ENCODE results near the gene GMIP.

The GMIP gene

GRCh38 chr19:19630426-19630825 lies 13.0 kb downstream of the GMIP start:
- no peak for TF ChIP-seq CTCF (IDR thresholded peaks at IDR 0.05; ENCODE audit: control extremely low read depth, extremely low read depth, low read depth, missing control alignments)
- CTCF ChIA-PET: interaction anchor here (1.4 to 2.1 kb wide), 3 partner anchors 8 to 14 kb away, joined by 4 to 10 read pairs (median 6); partner anchors contain the start of gene GMIP
- POLR2A ChIA-PET: no interaction called here
- DNase-seq (ENCODE audit: extremely low spot score): no peak

DNA sequence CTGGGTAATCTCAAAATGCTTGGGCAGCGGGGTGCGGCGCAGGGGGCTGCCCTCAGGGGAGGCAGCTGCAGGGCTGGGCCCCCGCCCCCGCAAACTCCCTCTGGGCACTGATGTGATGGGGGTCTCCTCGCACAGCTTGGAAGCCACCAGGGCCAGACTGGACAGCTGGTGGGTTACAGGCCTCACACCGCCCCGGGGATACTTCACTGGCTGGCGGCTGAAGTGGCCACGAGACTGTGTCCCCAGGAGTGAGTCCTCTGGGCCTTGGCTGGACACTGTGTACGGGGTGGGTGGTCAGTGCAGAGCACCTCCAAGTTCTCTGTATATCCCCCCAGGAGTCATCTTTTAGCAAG lies 13.4 kb downstream of the GMIP start:
- TF ChIP-seq CTCF (IDR thresholded peaks at IDR 0.05; ENCODE audit: control extremely low read depth, extremely low read depth, low read depth, missing control alignments): no peak
- ChIA-PET CTCF (interaction anchor here (2.1 kb wide), 1 partner anchor 8 kb away, joined by 4 read pairs; no protein-coding TSS in a partner anchor), POLR2A (no interaction called here)
- no peak for DNase-seq (ENCODE audit: extremely low spot score)

GRCh38 chr19:19628501-19629134 lies 14.8 kb downstream of the GMIP start:
- ChIA-PET CTCF (interaction anchor here (0.7 to 1.0 kb wide), 2 partner anchors 12 kb away, joined by 3 read pairs; no protein-coding TSS in a partner anchor), POLR2A (interaction anchor here (0.5 to 1.0 kb wide), 2 partner anchors 35 to 97 kb away, joined by 3 to 4 read pairs; partner anchors contain the start of gene ATP13A1)
- no peak for TF ChIP-seq CTCF (IDR thresholded peaks at IDR 0.05; ENCODE audit: control extremely low read depth, extremely low read depth, low read depth, missing control alignments)
- no peak for DNase-seq (ENCODE audit: extremely low spot score)

DNA sequence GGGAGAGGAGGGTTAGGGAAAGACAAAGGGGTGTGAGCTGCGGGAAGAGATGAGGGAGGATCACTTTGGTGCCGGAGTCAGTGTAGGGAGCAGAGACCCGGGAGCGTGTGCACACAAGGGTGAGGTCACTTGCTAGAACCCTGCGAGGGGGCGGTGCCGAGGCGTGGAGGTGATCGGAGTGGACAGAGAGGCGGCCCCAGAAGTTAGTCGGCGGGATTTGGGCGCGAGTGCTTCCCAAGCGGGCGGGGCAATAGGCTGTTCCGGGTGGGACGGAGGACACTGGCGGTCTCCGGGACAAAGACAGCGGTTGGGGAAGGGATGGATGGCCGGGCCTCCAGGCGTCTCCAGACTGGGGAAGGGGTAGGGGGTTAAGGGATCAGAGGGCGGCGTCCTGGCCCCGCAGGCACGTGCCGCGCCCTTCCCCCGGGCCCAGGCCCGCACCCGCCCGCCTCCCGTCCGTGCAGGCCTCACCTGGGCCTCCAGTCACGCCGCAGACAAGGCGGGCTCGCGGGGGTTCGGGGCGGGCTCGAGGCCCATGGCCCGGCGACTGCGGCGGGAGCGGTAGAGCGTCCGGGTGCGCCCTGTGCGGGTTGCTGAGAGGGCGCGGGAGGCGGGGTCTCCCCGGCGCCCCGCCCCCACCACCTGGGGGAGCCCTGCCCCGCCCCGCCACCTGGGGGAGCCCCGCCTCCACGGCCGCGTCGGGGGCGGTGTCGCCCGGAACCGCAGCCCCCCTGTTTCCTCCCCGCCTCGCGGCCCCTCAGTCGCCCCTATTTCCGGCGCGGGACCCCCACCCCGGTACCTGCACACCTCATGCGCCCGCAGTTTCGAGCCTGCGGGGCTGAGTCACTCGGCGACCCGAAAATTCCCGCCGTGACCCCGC lies 15.6 kb downstream of the GMIP start, which contains the start of gene LPAR2:
Gene LPAR2, minus strand, starts transcription at position 600 of the 880 bp plus-strand sequence. CDS start 945 bp downstream, outside the sequence.
- TF ChIP-seq CTCF (IDR thresholded peaks at IDR 0.05; ENCODE audit: control extremely low read depth, extremely low read depth, low read depth, missing control alignments): no peak
- DNase-seq (ENCODE audit: extremely low spot score): peak; percentile 96
- POLR2A ChIA-PET: interaction anchor here (0.5 kb wide), 1 partner anchor 97 kb away, joined by 4 read pairs; no protein-coding TSS in a partner anchor
- CTCF ChIA-PET: interaction anchor here (0.7 to 1.5 kb wide), 3 partner anchors 11 to 96 kb away, joined by 3 to 5 read pairs (median 3); no protein-coding TSS in a partner anchor

DNA sequence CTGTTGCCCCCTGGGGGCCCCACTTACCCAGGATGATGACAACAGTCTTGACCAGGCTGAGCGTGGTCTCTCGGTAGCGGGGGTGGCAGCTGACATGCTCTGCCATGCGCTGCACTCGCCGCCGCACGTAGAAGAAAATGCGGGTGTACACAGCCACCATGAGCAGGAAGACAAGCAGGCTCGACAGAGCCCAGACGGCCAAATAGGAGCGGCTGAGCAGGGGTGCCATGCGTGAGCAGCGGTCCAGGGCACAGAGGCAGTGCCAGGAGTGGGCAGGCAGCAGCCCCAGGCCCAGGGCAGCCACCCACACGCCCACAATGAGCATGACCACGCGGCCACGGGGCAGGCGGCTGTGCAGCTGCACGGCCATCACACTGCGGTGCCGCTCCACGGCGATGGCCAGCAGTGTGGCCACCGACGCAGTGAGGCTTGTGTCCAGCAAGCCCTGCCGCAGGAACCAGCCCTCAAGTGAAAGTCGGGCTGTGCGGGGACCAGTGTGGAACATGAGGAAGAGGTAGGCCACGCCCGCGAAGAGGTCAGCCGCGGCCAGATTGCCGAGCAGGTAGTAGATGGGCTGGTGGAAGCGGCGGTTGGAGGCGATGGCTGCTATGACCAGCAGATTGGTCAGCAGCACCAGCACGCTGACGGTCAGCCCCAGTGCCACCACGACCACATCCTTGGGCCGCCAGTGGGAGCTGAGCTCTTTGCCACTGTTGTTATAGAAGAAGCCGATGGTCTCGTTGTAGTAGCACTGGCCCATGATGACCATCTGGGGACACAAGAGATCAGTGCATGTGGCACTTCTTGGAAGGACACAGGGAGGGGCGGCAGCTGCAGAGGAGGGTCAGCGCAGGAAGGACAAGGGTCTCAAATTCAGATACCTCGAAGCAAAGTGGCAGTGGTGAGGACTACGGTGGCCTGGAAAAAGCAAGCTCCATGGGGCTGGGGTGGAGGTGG lies 16.7 kb downstream of the GMIP start:
- ChIA-PET POLR2A (interaction anchor here (0.6 kb wide), 1 partner anchor 23 kb away, joined by 4 read pairs; no protein-coding TSS in a partner anchor), CTCF (interaction anchor here (1.5 kb wide), 1 partner anchor 95 kb away, joined by 5 read pairs; no protein-coding TSS in a partner anchor)
- TF ChIP-seq CTCF (IDR thresholded peaks at IDR 0.05; ENCODE audit: control extremely low read depth, extremely low read depth, low read depth, missing control alignments): no peak
- no peak for DNase-seq (ENCODE audit: extremely low spot score)
